ENCODE results near the gene PMM1.

- no peak for TF ChIP-seq ZKSCAN8 (CRISPR knock-in tag; IDR thresholded peaks at IDR 0.05; ENCODE audit: borderline replicate concordance)
- no peak for TF ChIP-seq PPARG (CRISPR knock-in tag; conservative IDR thresholded peaks at IDR 0.05)
- TF ChIP-seq PHF8 (CRISPR knock-in tag; IDR thresholded peaks at IDR 0.05) = no peak
- no peak for TF ChIP-seq ZNF639 (CRISPR knock-in tag; conservative IDR thresholded peaks at IDR 0.05)
- peak; percentile 45 for TF ChIP-seq CTCF (CRISPR knock-in tag; IDR thresholded peaks at IDR 0.05)
- TF ChIP-seq RNF219 (CRISPR knock-in tag; IDR thresholded peaks at IDR 0.05) = no peak
- no peak for TF ChIP-seq MAX (IDR thresholded peaks at IDR 0.05)
- TF ChIP-seq ZNF282 (IDR thresholded peaks at IDR 0.05; ENCODE audit: partially characterized antibody) = no peak
- TF ChIP-seq ATF2 (CRISPR knock-in tag; IDR thresholded peaks at IDR 0.05) = no peak
- no peak for TF ChIP-seq ZNF407 (CRISPR knock-in tag; IDR thresholded peaks at IDR 0.05; ENCODE audit: not compliant biosample characterization)
- TF ChIP-seq ZKSCAN5 (CRISPR knock-in tag; IDR thresholded peaks at IDR 0.05) = no peak
- TF ChIP-seq TAF1 (CRISPR knock-in tag; IDR thresholded peaks at IDR 0.05) = no peak
- TF ChIP-seq HDAC1 (CRISPR knock-in tag; IDR thresholded peaks at IDR 0.05) = no peak
- TF ChIP-seq ZNF501 (CRISPR knock-in tag; IDR thresholded peaks at IDR 0.05) = no peak
These were observed 54.4 kb downstream of the PMM1 start for GRCh38 chr22:41535244-41535643.

Data from HepG2 (cell line).